ENCODE measurements around the gene SCYGR2. TPM values are rescaled to one million over a fixed set of nuclear protein-coding genes. Genes with fewer than 3 reads are reported as not detected.
A peak's percentile ranks its signal among the peaks of the same experiment; 100 is the strongest.
"Not testable (repeated sequence)": the region's sequence is repeated elsewhere in the genome, so short reads cannot be mapped to it uniquely, and the experiment has no call there.

Gene SCYGR2
- not detected in 2 replicates for total RNA-seq (2014; rRNA removed; shearing (Covaris generic))

- DNase-seq (ENCODE audit: low spot score) = not testable (repeated sequence)
Observed at GRCh38 chr2:227598835-227599503, at the start of gene SCYGR2. Gene SCYGR2 (plus strand): TSS chr2:227598893. CDS start chr2:227598893, 0 bp downstream.

GRCh38 chr2:227551836-227552235 is 46.9 kb upstream of the SCYGR2 start:
- DNase-seq (ENCODE audit: low spot score) = no peak

- DNase-seq (ENCODE audit: low spot score) = no peak
Observed at GRCh38 chr2:227562581-227562980, 36.1 kb upstream of the SCYGR2 start.

GRCh38 chr2:227565080-227565479 is 33.6 kb upstream of the SCYGR2 start:
- no peak for DNase-seq (ENCODE audit: low spot score)

GRCh38 chr2:227566012-227566411 is 32.7 kb upstream of the SCYGR2 start:
- DNase-seq (ENCODE audit: low spot score) = no peak

- DNase-seq (ENCODE audit: low spot score) = no peak
Observed at GRCh38 chr2:227568852-227569169, 29.9 kb upstream of the SCYGR2 start.

- no peak for DNase-seq (ENCODE audit: low spot score)
Observed at GRCh38 chr2:227570615-227571014, 28.1 kb upstream of the SCYGR2 start.

- DNase-seq (ENCODE audit: low spot score) = no peak
Observed at GRCh38 chr2:227576110-227576509, 22.6 kb upstream of the SCYGR2 start.

GRCh38 chr2:227576812-227577211 is 21.9 kb upstream of the SCYGR2 start:
- DNase-seq (ENCODE audit: low spot score) = no peak

- no peak for DNase-seq (ENCODE audit: low spot score)
Observed at GRCh38 chr2:227577555-227577954, 21.1 kb upstream of the SCYGR2 start.

- peak; percentile 30 for DNase-seq (ENCODE audit: low spot score)
Observed at GRCh38 chr2:227578642-227579041, 20.1 kb upstream of the SCYGR2 start.

- no peak for DNase-seq (ENCODE audit: low spot score)
Observed at GRCh38 chr2:227579791-227580190, 18.9 kb upstream of the SCYGR2 start.

- DNase-seq (ENCODE audit: low spot score) = no peak
Observed at GRCh38 chr2:227582369-227582768, 16.3 kb upstream of the SCYGR2 start.

- no peak for DNase-seq (ENCODE audit: low spot score)
Observed at GRCh38 chr2:227592694-227593387, 5.9 kb upstream of the SCYGR2 start.

GRCh38 chr2:227595797-227596196 is 2.9 kb upstream of the SCYGR2 start:
- no peak for DNase-seq (ENCODE audit: low spot score)

- DNase-seq (ENCODE audit: low spot score) = no peak
Observed at GRCh38 chr2:227597036-227597435, 1.7 kb upstream of the SCYGR2 start.

GRCh38 chr2:227597998-227598397 is 695 bp upstream of the SCYGR2 start:
- DNase-seq (ENCODE audit: low spot score) = no peak

GRCh38 chr2:227602358-227602757 is 3.7 kb downstream of the SCYGR2 start:
- DNase-seq (ENCODE audit: low spot score) = no peak

- DNase-seq (ENCODE audit: low spot score) = no peak
Observed at GRCh38 chr2:227606476-227606875, 7.8 kb downstream of the SCYGR2 start.

GRCh38 chr2:227607941-227608340 is 9.2 kb downstream of the SCYGR2 start:
- no peak for DNase-seq (ENCODE audit: low spot score)

- no peak for DNase-seq (ENCODE audit: low spot score)
Observed at GRCh38 chr2:227608561-227609338, 10.1 kb downstream of the SCYGR2 start.

GRCh38 chr2:227610123-227610522 is 11.4 kb downstream of the SCYGR2 start:
- no peak for DNase-seq (ENCODE audit: low spot score)

Measured in HT-29 (cell line).